NT2/D1 (cell line): ENCODE data around the gene RBM47.

Experiments used
- DNase-seq: peaks from one replicate; pipeline ENCODE4 v3.0.0-alpha.2; 2011; ENCODE audit warnings: low read depth, low spot score
- H3K27me3 ChIP-seq: 2 replicates; pipeline ENCODE4 v1.6.0; 2011; ENCODE audit warnings: mild to moderate bottlenecking; ENCODE audit not compliant: insufficient read length, insufficient read depth
- H3K36me3 ChIP-seq: 2 replicates; pipeline ENCODE4 v1.6.1; 2011; ENCODE audit warnings: mild to moderate bottlenecking, low read length, mixed read lengths; ENCODE audit not compliant: insufficient read depth, insufficient read length
- H3K4me1 ChIP-seq: 2 replicates; pipeline ENCODE4 v1.5.1; 2011; ENCODE audit not compliant: insufficient read depth, insufficient read length
- H3K4me3 ChIP-seq: 2 replicates; pipeline ENCODE4 v1.5.1; 2011; ENCODE audit warnings: low read depth; ENCODE audit not compliant: insufficient read length
- H3K9ac ChIP-seq: 2 replicates; pipeline ENCODE4 v1.6.0; 2011; ENCODE audit warnings: low read depth; ENCODE audit not compliant: insufficient read length
- H3K9me3 ChIP-seq: 2 replicates; pipeline ENCODE4 v1.5.1; 2011; ENCODE audit warnings: mild to moderate bottlenecking, low read length; ENCODE audit not compliant: insufficient read depth
- SUZ12 ChIP-seq: IDR thresholded peaks from 2 replicates; pipeline ENCODE4 v1.6.1; 2011; ENCODE audit not compliant: insufficient read length, insufficient read depth; ENCODE audit errors: extremely low read depth
- YY1 ChIP-seq: IDR thresholded peaks from 2 replicates; pipeline ENCODE4 v1.6.1; 2011; ENCODE audit not compliant: insufficient read length, insufficient read depth
- ZNF274 ChIP-seq: IDR thresholded peaks from 2 replicates; pipeline ENCODE4 v1.6.1; 2011; ENCODE audit warnings: mild to moderate bottlenecking, low read depth, low read length

RBM47 gene

GRCh38 chr4:40389986-40390385, 239.7 kb downstream of the RBM47 start:
- no peak for DNase-seq
- peaks cover 3% of the 10 kb centered on the region for H3K4me1 ChIP-seq
- no peak overlapping the region for H3K4me3 ChIP-seq
- H3K36me3 ChIP-seq, result no peaks in the 10 kb centered on the region
- H3K9ac ChIP-seq, result no peak overlapping the region
- no peaks in the 10 kb centered on the region for H3K9me3 ChIP-seq
- TF ChIP-seq ZNF274 (no peak), YY1 (no peak), SUZ12 (no peak)
- no peaks in the 10 kb centered on the region for H3K27me3 ChIP-seq

DNA sequence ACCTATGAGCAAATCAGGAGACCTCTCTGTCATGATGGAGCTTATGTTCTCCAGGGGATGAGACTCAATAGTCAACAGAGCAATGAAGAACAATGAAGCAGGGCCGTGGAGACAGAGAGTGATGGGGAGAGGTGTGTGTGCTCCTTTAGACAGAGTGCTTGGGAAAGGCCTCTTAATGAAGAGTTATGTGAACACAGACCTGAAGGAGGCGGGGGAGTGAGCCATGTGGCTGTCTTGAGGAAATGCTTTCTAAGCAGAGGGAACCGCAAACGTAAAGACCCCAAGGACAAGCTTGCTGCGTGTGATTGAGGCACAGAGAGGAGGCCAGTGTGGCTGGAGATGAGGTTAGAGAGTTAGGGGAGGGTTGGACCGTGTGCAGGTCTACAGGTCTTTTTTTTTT, 241.4 kb downstream of the RBM47 start:
- H3K4me1 ChIP-seq, result peaks cover 3% of the 10 kb centered on the region
- no peak for TF ChIP-seq ZNF274
- TF ChIP-seq SUZ12, result no peak
- TF ChIP-seq YY1, result no peak
- H3K9ac ChIP-seq, result no peak overlapping the region
- no peaks in the 10 kb centered on the region for H3K36me3 ChIP-seq
- H3K4me3 ChIP-seq, result no peak overlapping the region
- no peaks in the 10 kb centered on the region for H3K27me3 ChIP-seq
- DNase-seq, result no peak
- no peaks in the 10 kb centered on the region for H3K9me3 ChIP-seq

GRCh38 chr4:40380647-40381046, 249.0 kb downstream of the RBM47 start:
- no peak overlapping the region for H3K9ac ChIP-seq
- TF ChIP-seq YY1, result no peak
- no peak overlapping the region for H3K4me3 ChIP-seq
- no peaks in the 10 kb centered on the region for H3K36me3 ChIP-seq
- H3K4me1 ChIP-seq, result peaks cover 6% of the 10 kb centered on the region
- H3K9me3 ChIP-seq, result no peaks in the 10 kb centered on the region
- no peaks in the 10 kb centered on the region for H3K27me3 ChIP-seq
- no peak for DNase-seq

DNA sequence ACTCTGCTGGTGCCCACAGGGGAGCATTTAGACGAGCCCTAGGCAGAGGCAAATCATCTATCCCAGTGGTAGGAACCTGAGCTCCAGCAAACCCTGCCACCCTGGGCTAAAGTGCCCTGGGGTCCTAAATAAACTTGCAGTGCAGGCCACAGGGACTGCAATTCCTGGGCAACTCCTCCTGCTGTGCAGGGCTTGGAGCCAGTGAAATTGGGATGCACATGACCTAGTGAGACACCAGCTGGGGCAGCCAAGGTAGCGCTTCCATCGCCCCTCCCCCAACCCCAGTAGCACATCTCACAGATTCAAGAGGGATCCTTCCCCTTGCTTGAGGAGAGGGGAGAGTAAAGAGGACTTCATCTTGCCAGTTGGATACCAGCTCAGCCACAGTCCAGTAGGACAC, 250.4 kb downstream of the RBM47 start:
- H3K36me3 ChIP-seq, result no peaks in the 10 kb centered on the region
- DNase-seq, result no peak
- no peak overlapping the region for H3K4me3 ChIP-seq
- no peak for TF ChIP-seq YY1
- TF ChIP-seq ZNF274, result no peak
- TF ChIP-seq SUZ12, result no peak
- peaks cover 6% of the 10 kb centered on the region for H3K4me1 ChIP-seq
- no peak overlapping the region for H3K9ac ChIP-seq
- no peaks in the 10 kb centered on the region for H3K9me3 ChIP-seq
- no peaks in the 10 kb centered on the region for H3K27me3 ChIP-seq

GRCh38 chr4:40378619-40379018, 251.0 kb downstream of the RBM47 start:
- no peak overlapping the region for H3K4me3 ChIP-seq
- no peaks in the 10 kb centered on the region for H3K36me3 ChIP-seq
- no peaks in the 10 kb centered on the region for H3K27me3 ChIP-seq
- H3K4me1 ChIP-seq, result peaks cover 6% of the 10 kb centered on the region
- TF ChIP-seq YY1 (no peak), ZNF274 (no peak), SUZ12 (no peak)
- H3K9ac ChIP-seq, result no peak overlapping the region
- H3K9me3 ChIP-seq, result no peaks in the 10 kb centered on the region
- no peak for DNase-seq

- Histone ChIP-seq H3K4me1 (peaks cover 6% of the 10 kb centered on the region), H3K9ac (no peak overlapping the region), H3K36me3 (no peaks in the 10 kb centered on the region), H3K4me3 (no peak overlapping the region), H3K27me3 (no peaks in the 10 kb centered on the region), H3K9me3 (no peaks in the 10 kb centered on the region)
- TF ChIP-seq SUZ12 (no peak), ZNF274 (no peak), YY1 (no peak)
- DNase-seq, result no peak
These were observed 251.9 kb downstream of the RBM47 start for GRCh38 chr4:40377512-40378365.

DNA sequence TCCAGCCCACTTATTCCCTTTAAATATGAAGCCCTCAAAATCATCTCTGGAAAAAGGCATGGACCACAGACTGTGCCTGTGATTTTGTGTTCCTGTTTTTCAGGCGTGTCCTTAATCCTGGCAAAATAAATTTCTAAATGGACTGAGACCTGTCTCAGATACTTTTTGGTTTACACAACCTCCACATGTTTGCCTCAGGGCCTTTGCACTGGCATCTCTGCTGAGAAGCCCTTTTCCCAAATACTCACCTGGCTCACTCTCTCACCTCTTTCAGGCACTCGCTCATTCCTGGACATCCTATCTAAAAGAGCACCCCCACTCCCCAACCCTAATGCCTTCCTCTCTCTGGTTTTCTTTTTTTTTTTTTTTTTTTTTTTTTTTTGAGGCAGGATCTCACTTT, 254.0 kb downstream of the RBM47 start:
- Histone ChIP-seq H3K4me3 (no peak overlapping the region), H3K4me1 (peaks cover 6% of the 10 kb centered on the region), H3K9me3 (no peaks in the 10 kb centered on the region), H3K9ac (no peak overlapping the region), H3K36me3 (no peaks in the 10 kb centered on the region), H3K27me3 (no peaks in the 10 kb centered on the region)
- TF ChIP-seq ZNF274, result no peak
- TF ChIP-seq SUZ12, result no peak
- TF ChIP-seq YY1, result no peak
- no peak for DNase-seq

- Histone ChIP-seq H3K9me3 (no peaks in the 10 kb centered on the region), H3K27me3 (no peaks in the 10 kb centered on the region), H3K9ac (no peak overlapping the region), H3K4me3 (no peak overlapping the region), H3K36me3 (no peaks in the 10 kb centered on the region), H3K4me1 (peaks cover 6% of the 10 kb centered on the region)
- DNase-seq, result no peak
- TF ChIP-seq SUZ12 (no peak), ZNF274 (no peak), YY1 (no peak)
These were observed 254.6 kb downstream of the RBM47 start for GRCh38 chr4:40375095-40375494.
